ENCODE data around the gene WDR93.
"Not testable (repeated sequence)": the region's sequence is repeated elsewhere in the genome, so short reads cannot be mapped to it uniquely, and the experiment has no call there.

Gene WDR93

GRCh38 chr15:89686522-89686921 lies 4.1 kb upstream of the WDR93 start (continued):
- no peak for TF ChIP-seq ZNF138 (tag by site-specific recombination; IDR thresholded peaks at IDR 0.05; ENCODE audit: borderline replicate concordance)
- no peak for TF ChIP-seq ZNF571 (tag by site-specific recombination; IDR thresholded peaks at IDR 0.05)
- TF ChIP-seq ZNF791 (tag by site-specific recombination; IDR thresholded peaks at IDR 0.05), result no peak

GRCh38 chr15:89689930-89690275 lies 708 bp upstream of the WDR93 start:
- ChIA-PET CTCF (interaction anchor here (0.5 to 1.6 kb wide), 3 partner anchors 17 to 398 kb away, joined by 3 to 10 read pairs (median 7); no protein-coding TSS in a partner anchor), POLR2A (interaction anchor here (1.1 kb wide), 1 partner anchor 8 kb away, joined by 3 read pairs; no protein-coding TSS in a partner anchor)
- H3K9me3 ChIP-seq (ENCODE audit: control insufficient read depth, insufficient read depth, low read depth, low read length); H3K4me1 ChIP-seq (ENCODE audit: control insufficient read depth, insufficient read depth, low read length): not testable (repeated sequence)
- Histone ChIP-seq H3K36me3 (ENCODE audit: control insufficient read depth in 2 of 2, insufficient read depth in 1 of 2, low read length in 2 of 2) (peaks cover 2 to 11% of the 10 kb centered on the region in 2 experiments; a peak in 2 of 3 replicates), H3K27ac (ENCODE audit: extremely low read depth, low read depth, low read length) (peak overlapping the region; percentile 58; the same call in 1 of the 2 replicates), H3K4me3 (ENCODE audit: low read depth, low read length) (peak overlapping the region; percentile 91)

GRCh38 chr15:89693091-89693490 lies 2.5 kb downstream of the WDR93 start:
- POLR2A ChIA-PET, result no interaction called here
- Histone ChIP-seq H3K4me3 (ENCODE audit: low read depth, low read length) (no peak overlapping the region), H3K27ac (ENCODE audit: extremely low read depth, low read depth, low read length) (no peak overlapping the region), H3K4me1 (ENCODE audit: control insufficient read depth, insufficient read depth, low read length) (no peaks in the 10 kb centered on the region), H3K9me3 (ENCODE audit: control insufficient read depth, insufficient read depth, low read depth, low read length) (no peaks in the 10 kb centered on the region), H3K36me3 (ENCODE audit: control insufficient read depth in 2 of 2, insufficient read depth in 1 of 2, low read length in 2 of 2) (no peaks in the 10 kb centered on the region; a peak in 1 of 3 replicates)
- CTCF ChIA-PET, result interaction anchor here (0.6 kb wide), 1 partner anchor 136 kb away, joined by 3 read pairs; no protein-coding TSS in a partner anchor
- TF ChIP-seq ZNF529 (tag by site-specific recombination; IDR thresholded peaks at IDR 0.05; ENCODE audit: insufficient replicate concordance), result no peak
- no peak for TF ChIP-seq GLI4 (tag by site-specific recombination; IDR thresholded peaks at IDR 0.05)
- TF ChIP-seq ZNF335 (tag by site-specific recombination; conservative IDR thresholded peaks at IDR 0.05), result no peak
- TF ChIP-seq ZNF701 (tag by site-specific recombination; IDR thresholded peaks at IDR 0.05), result no peak
- no peak for TF ChIP-seq ZNF221 (tag by site-specific recombination; IDR thresholded peaks at IDR 0.05; ENCODE audit: borderline replicate concordance)
- no peak for TF ChIP-seq ZNF266 (tag by site-specific recombination; IDR thresholded peaks at IDR 0.05; ENCODE audit: low read depth)
- no peak for TF ChIP-seq GFI1B (tag by site-specific recombination; IDR thresholded peaks at IDR 0.05)
- no peak for TF ChIP-seq ZNF514 (tag by site-specific recombination; IDR thresholded peaks at IDR 0.05)
- TF ChIP-seq ZNF560 (tag by site-specific recombination; IDR thresholded peaks at IDR 0.05; ENCODE audit: borderline replicate concordance), result no peak
- TF ChIP-seq KLF8 (tag by site-specific recombination; IDR thresholded peaks at IDR 0.05), result no peak
- no peak for TF ChIP-seq PRDM2 (tag by site-specific recombination; IDR thresholded peaks at IDR 0.05; ENCODE audit: borderline replicate concordance)
- no peak for TF ChIP-seq SALL2 (tag by site-specific recombination; IDR thresholded peaks at IDR 0.05; ENCODE audit: borderline replicate concordance)
- TF ChIP-seq ZNF580 (tag by site-specific recombination; IDR thresholded peaks at IDR 0.05), result no peak
- no peak for TF ChIP-seq ZNF843 (tag by site-specific recombination; IDR thresholded peaks at IDR 0.05)
- no peak for TF ChIP-seq SETDB1 (IDR thresholded peaks at IDR 0.05; ENCODE audit: insufficient read length, low read length)
- TF ChIP-seq MYNN (tag by site-specific recombination; IDR thresholded peaks at IDR 0.05; ENCODE audit: borderline replicate concordance), result no peak
- no peak for TF ChIP-seq ZNF433 (tag by site-specific recombination; IDR thresholded peaks at IDR 0.05; ENCODE audit: low read depth)
